Skeletal muscle tissue (tissue), 4 donors: Measurements from ENCODE around the gene HMSD. TPM values are rescaled to one million over a fixed set of nuclear protein-coding genes. Genes with fewer than 3 reads are reported as not detected.

Experiments
- H3K27ac ChIP-seq: one replicate; pipeline ENCODE4 v1.7.0; 2013; ENCODE audit warnings: mild to moderate bottlenecking, low read depth, low read length, inconsistent platforms
- H3K27me3 ChIP-seq, 3 donors: one replicate each; pipeline ENCODE4 v1.7.0; 2013; ENCODE audit warnings: low read length in 3 of 3; ENCODE audit not compliant: control insufficient read depth in 3 of 3, insufficient read depth in 3 of 3
- H3K36me3 ChIP-seq, 3 donors: one replicate each; pipeline ENCODE4 v1.7.0; 2013; ENCODE audit warnings: low read length in 3 of 3; ENCODE audit not compliant: control insufficient read depth in 3 of 3, insufficient read depth in 3 of 3
- H3K4me1 ChIP-seq, 3 donors: one replicate each; pipeline ENCODE4 v1.7.0; 2013; ENCODE audit warnings: low read length in 3 of 3, mild to moderate bottlenecking in 3 of 3; ENCODE audit not compliant: control insufficient read depth in 3 of 3, insufficient read depth in 3 of 3
- H3K4me3 ChIP-seq, 3 donors: one replicate each; pipeline ENCODE4 v1.7.0; 2013; ENCODE audit warnings: low read length in 3 of 3
- H3K9ac ChIP-seq, 3 donors: one replicate each; pipeline ENCODE4 v1.7.0; 2013; ENCODE audit warnings: low read length in 3 of 3, mild to moderate bottlenecking in 3 of 3, moderate library complexity in 2 of 3, low read depth in 1 of 3
- H3K9me3 ChIP-seq, 3 donors: one replicate each; pipeline ENCODE4 v1.7.0; 2013; ENCODE audit warnings: low read length in 3 of 3; ENCODE audit not compliant: control insufficient read depth in 3 of 3
- total RNA-seq: library from RNA; depleted of rRNA; stranded (reverse); fragments of >200 nt; gene quantifications from one replicate; pipeline ENCODE4 v1.2.3, GENCODE V29; 2014
- donor health status: Osteomylitis.

The HMSD gene
- total RNA-seq, 1 donor from 2014 or later, result not detected

DNA sequence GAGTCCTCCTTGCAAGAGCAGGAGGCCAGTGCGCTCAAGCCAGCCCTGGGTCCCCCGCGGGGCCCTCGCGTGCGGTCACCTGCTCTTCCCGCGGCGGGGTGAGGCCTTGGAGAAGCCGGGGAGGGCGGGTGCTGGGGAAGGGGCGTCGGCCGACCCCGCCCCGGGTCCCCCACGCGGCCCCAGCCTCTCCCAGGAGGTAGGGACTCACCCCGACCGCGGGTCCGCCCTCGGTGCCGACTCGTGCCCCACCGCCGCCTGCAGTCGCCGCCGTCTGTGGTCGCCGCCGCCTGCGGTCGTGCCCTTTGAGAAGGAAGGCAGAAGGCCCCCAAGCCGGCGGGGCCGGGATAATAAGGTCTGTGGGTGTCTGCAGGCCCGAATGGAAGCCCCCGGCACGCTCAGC lies 53.5 kb downstream of the HMSD start:
- Histone ChIP-seq H3K36me3 (no peaks in the 10 kb centered on the region), H3K27ac (no peak overlapping the region), H3K27me3 (peaks cover 3 to 10% (median 7%) of the 10 kb centered on the region in 3 donors), H3K9me3 (no peaks in the 10 kb centered on the region), H3K9ac (no peak overlapping the region), H3K4me1 (no peaks in the 10 kb centered on the region), H3K4me3 (no peak overlapping the region)

DNA sequence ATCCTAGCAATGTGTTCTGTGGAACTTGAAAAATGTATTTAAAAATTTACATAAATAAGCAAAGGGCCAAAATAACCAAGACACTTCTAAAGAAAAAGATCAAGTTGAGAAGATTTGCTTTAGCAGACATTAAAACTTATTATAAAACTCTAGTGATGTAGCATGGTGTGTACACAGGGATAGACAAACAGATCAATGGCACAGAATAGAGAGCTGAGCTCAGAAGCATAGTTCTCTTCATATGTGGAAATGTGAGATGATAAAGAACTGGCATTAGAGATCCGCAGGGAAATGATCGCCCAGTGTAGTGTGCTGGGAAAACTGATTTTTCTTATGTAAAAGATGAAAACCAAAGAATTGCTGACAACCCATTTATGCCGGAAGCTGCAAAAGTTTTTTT lies 60.2 kb downstream of the HMSD start:
- no peak overlapping the region for H3K27ac ChIP-seq
- no peaks in the 10 kb centered on the region for H3K36me3 ChIP-seq
- H3K4me1 ChIP-seq, result no peaks in the 10 kb centered on the region
- H3K27me3 ChIP-seq, result peaks cover 0 to 2% (median 0%) of the 10 kb centered on the region in 3 donors
- H3K9ac ChIP-seq, result no peak overlapping the region
- H3K4me3 ChIP-seq, result no peak overlapping the region
- no peaks in the 10 kb centered on the region for H3K9me3 ChIP-seq

Other genes with a start within 250 kb of the HMSD start
- gene SERPINB11, start 246.3 kb upstream of the HMSD start, total RNA-seq, result not detected
- gene SERPINB7, start 173.9 kb upstream of the HMSD start, total RNA-seq, result not detected
- not detected for gene SERPINB2, start 61.6 kb upstream of the HMSD start, total RNA-seq
- 1.0 TPM for gene SERPINB10, start 41.3 kb upstream of the HMSD start, total RNA-seq
- 1.0 TPM for gene SERPINB8, start 20.8 kb downstream of the HMSD start, total RNA-seq
- not detected for gene LINC00305, start 199.8 kb downstream of the HMSD start, total RNA-seq